ENCODE measurements around the gene CD38.

CD38 gene

GRCh38 chr4:15740764-15741404 lies 37.2 kb upstream of the CD38 start:
- no peak overlapping the region for H3K27ac ChIP-seq
- no peak for DNase-seq (ENCODE audit: low spot score)
- no peak overlapping the region for H3K4me3 ChIP-seq
- no peak for TF ChIP-seq CTCF (IDR thresholded peaks at IDR 0.05)

GRCh38 chr4:15742083-15742582 lies 36.0 kb upstream of the CD38 start:
- Histone ChIP-seq H3K4me3 (no peak overlapping the region), H3K27ac (no peak overlapping the region)
- no peak for DNase-seq (ENCODE audit: low spot score)
- no peak for TF ChIP-seq CTCF (IDR thresholded peaks at IDR 0.05)

- H3K4me3 ChIP-seq: no peak overlapping the region
- no peak for TF ChIP-seq CTCF (IDR thresholded peaks at IDR 0.05)
- no peak overlapping the region for H3K27ac ChIP-seq
- no peak for DNase-seq (ENCODE audit: low spot score)
Observed at GRCh38 chr4:15742637-15743036, 35.5 kb upstream of the CD38 start.

GRCh38 chr4:15744016-15744545 lies 34.0 kb upstream of the CD38 start:
- no peak for TF ChIP-seq CTCF (IDR thresholded peaks at IDR 0.05)
- Histone ChIP-seq H3K4me3 (no peak overlapping the region), H3K27ac (no peak overlapping the region)
- DNase-seq (ENCODE audit: low spot score): no peak

GRCh38 chr4:15746110-15746509 lies 32.0 kb upstream of the CD38 start:
- Histone ChIP-seq H3K4me3 (no peak overlapping the region), H3K27ac (no peak overlapping the region)
- no peak for TF ChIP-seq CTCF (IDR thresholded peaks at IDR 0.05)
- DNase-seq (ENCODE audit: low spot score): no peak

- H3K27ac ChIP-seq: no peak overlapping the region
- TF ChIP-seq CTCF (IDR thresholded peaks at IDR 0.05): no peak
- no peak overlapping the region for H3K4me3 ChIP-seq
- DNase-seq (ENCODE audit: low spot score): no peak
Observed at GRCh38 chr4:15749001-15749400, 29.1 kb upstream of the CD38 start.

GRCh38 chr4:15751153-15751552 lies 27.0 kb upstream of the CD38 start:
- no peak for DNase-seq (ENCODE audit: low spot score)
- TF ChIP-seq CTCF (IDR thresholded peaks at IDR 0.05): no peak
- H3K4me3 ChIP-seq: no peak overlapping the region
- H3K27ac ChIP-seq: no peak overlapping the region
